ENCODE results near the gene SHPK. TPM values are rescaled to one million over a fixed set of nuclear protein-coding genes. Genes with fewer than 3 reads are reported as not detected.

SHPK gene, protein sequence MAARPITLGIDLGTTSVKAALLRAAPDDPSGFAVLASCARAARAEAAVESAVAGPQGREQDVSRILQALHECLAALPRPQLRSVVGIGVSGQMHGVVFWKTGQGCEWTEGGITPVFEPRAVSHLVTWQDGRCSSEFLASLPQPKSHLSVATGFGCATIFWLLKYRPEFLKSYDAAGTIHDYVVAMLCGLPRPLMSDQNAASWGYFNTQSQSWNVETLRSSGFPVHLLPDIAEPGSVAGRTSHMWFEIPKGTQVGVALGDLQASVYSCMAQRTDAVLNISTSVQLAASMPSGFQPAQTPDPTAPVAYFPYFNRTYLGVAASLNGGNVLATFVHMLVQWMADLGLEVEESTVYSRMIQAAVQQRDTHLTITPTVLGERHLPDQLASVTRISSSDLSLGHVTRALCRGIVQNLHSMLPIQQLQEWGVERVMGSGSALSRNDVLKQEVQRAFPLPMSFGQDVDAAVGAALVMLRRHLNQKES
- total RNA-seq (6.8 TPM), polyA plus RNA-seq (4.4 TPM)
- long read RNA-seq, donor 1, result 0 reads
- long read RNA-seq, donor 2, result 0 reads
- long read RNA-seq, donor 3, transcript SHPK-201 (7 exons, 3,838 nt), result major isoform, 5 of 5 reads
- long read RNA-seq, donor 3, partial matches to known transcripts, result 0 of 5 reads
- long read RNA-seq, donor 3, other reads (novel, unspliced or antisense), result 0 of 5 reads
- long read RNA-seq, donor 4, partial matches to known transcripts, result 0 of 2 reads
- long read RNA-seq, donor 4, other reads (novel, unspliced or antisense), result 0 of 2 reads
- long read RNA-seq, donor 5, result 0 reads
- long read RNA-seq, donor 6, partial matches to known transcripts, result 0 of 4 reads
- long read RNA-seq, donor 6, other reads (novel, unspliced or antisense), result 0 of 4 reads
- long read RNA-seq, donor 7, partial matches to known transcripts, result 0 of 1 reads
- long read RNA-seq, donor 7, other reads (novel, unspliced or antisense), result 0 of 1 reads
- long read RNA-seq, donor 8, partial matches to known transcripts, result 0 of 2 reads
- long read RNA-seq, donor 8, other reads (novel, unspliced or antisense), result 0 of 2 reads
- long read RNA-seq, donor 9, partial matches to known transcripts, result 0 of 1 reads
- long read RNA-seq, donor 9, other reads (novel, unspliced or antisense), result 0 of 1 reads
- long read RNA-seq, donor 10, partial matches to known transcripts, result 0 of 2 reads
- long read RNA-seq, donor 10, other reads (novel, unspliced or antisense), result 0 of 2 reads

DNA sequence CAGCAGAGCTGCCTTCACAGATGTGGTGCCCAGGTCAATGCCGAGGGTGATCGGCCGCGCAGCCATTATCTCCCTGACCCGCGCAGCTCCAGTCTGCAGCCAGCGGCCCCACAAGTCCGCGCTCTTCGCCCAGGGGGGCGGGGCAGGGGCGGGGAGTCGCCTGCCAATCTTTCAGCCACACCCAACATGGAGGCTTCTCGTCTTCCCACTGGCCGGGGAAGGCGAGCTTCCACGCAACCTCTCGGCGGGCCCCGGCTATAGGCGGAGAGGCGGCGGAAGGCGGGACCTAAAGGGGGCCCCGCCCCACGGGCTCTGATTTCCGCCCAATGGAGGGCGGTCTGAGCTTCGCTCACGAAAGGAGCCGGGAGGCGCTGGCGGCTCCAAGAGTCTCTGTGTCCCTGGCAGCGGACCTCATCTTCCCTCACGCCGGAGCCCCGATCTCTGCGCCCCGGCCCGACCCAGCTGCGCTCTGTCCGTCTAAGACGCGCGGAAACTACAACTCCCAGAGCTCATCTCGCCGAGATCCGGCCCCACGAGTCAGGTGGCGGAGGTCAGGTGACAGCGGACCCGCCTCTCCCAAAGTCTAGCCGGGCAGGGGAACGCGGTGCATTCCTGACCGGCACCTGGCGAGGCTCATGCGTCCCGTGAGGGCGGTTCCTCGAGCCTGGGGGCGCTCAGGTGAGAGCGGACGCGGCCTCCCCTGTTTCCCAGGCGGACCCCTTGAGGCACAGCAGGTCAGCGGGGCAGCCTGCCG lies at the start of gene SHPK, which contains the start of gene CTNS:
TSS of gene SHPK (minus strand) at position 97 of the 754 bp plus-strand sequence. CDS start at position 66, 31 bp downstream.
TSS of gene CTNS (plus strand) at position 607 of the 754 bp plus-strand sequence. CDS start 3,447 bp downstream, outside the sequence.
- Histone ChIP-seq H3K27me3 (ENCODE audit: control insufficient read depth in 2 of 2, insufficient read depth in 1 of 2, low read length in 1 of 2) (no peaks in the 10 kb centered on the region), H3K9me3 (ENCODE audit: control insufficient read depth in 2 of 2, insufficient read depth in 1 of 2, low read length in 1 of 2) (no peaks in the 10 kb centered on the region), H3K27ac (ENCODE audit: low read depth in 1 of 2, low read length in 1 of 2) (peak within 1 kb of the TSS; percentile 100), H3K4me1 (ENCODE audit: control insufficient read depth in 2 of 2, insufficient read depth in 2 of 2, low read length in 2 of 2) (peaks cover 0 to 8% of the 10 kb centered on the region in 2 donors), H3K36me3 (ENCODE audit: control insufficient read depth in 2 of 2, insufficient read depth in 2 of 2, low read length in 1 of 2) (peaks cover 0 to 12% of the 10 kb centered on the region in 2 donors), H3K4me3 (ENCODE audit: low read length in 2 of 2) (peak within 1 kb of the TSS; percentile 78 to 94)
- peak; percentile 78 to 97 (median 89) for DNase-seq (ENCODE audit: low read depth in 6 of 9, low spot score in 9 of 9)
- under 1% methylated on average over 68 of the region's 68 CpGs for WGBS

DNA sequence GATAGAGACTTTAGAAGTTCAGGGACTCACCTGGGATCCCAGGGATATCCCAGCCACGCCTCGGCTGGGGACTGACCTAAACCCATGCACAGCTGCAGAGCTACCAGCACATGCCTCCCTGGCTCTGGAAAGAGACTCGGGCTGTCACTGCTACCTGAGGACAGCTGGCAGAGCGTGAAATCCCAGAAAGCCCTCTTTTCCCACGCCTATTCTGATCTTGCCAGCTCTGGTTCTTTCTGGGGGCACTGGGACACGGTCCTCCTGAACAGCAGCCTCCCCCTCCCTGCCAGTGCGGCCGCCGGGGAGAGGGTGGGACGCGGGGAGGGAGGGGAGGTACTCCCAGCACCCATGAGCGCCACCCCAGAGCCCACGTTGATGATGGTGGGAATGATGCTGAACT lies 49.1 kb upstream of the SHPK start:
- Histone ChIP-seq H3K4me1 (ENCODE audit: control insufficient read depth in 2 of 2, insufficient read depth in 2 of 2, low read length in 2 of 2) (peaks cover 0 to 67% of the 10 kb centered on the region in 2 donors), H3K27me3 (ENCODE audit: control insufficient read depth in 2 of 2, insufficient read depth in 1 of 2, low read length in 1 of 2) (no peaks in the 10 kb centered on the region), H3K27ac (ENCODE audit: low read depth in 1 of 2, low read length in 1 of 2) (peak overlapping the region in 1 of 2 donors; percentile 84), H3K36me3 (ENCODE audit: control insufficient read depth in 2 of 2, insufficient read depth in 2 of 2, low read length in 1 of 2) (peaks cover 25 to 64% of the 10 kb centered on the region in 2 donors), H3K9me3 (ENCODE audit: control insufficient read depth in 2 of 2, insufficient read depth in 1 of 2, low read length in 1 of 2) (peaks cover 0 to 5% of the 10 kb centered on the region in 2 donors), H3K4me3 (ENCODE audit: low read length in 2 of 2) (peak overlapping the region in 1 of 2 donors; percentile 46)
- WGBS, result 76% methylated on average over 13 of the region's 13 CpGs
- DNase-seq (ENCODE audit: low read depth in 6 of 9, low spot score in 9 of 9), result peak in 1 of 9 donors; percentile 60

DNA sequence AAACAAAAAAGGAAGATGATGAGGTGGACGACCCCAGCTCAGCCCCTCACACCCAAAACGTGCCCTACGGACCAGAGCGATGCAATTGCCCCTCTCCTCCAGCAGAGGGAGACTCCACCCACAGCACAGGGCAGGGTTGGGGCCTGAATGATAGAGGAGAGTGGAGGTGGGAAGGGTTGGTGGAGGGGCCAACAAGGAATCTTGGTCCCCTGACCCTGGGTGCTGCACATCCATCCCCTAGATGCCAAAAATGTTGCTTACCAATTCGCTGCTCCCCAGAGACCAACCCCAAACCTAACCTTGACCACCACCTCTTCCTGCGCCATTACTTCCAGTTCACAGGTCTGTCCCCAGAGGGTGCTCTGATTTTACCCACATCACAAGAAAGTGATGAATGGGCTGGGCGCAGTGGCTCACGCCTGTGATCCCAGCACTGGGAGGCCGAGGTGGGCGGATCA lies 47.0 kb upstream of the SHPK start:
- peaks cover 25 to 62% of the 10 kb centered on the region in 2 donors for H3K36me3 ChIP-seq (ENCODE audit: control insufficient read depth in 2 of 2, insufficient read depth in 2 of 2, low read length in 1 of 2)
- H3K4me3 ChIP-seq (ENCODE audit: low read length in 2 of 2), result peak overlapping the region in 1 of 2 donors; percentile 46
- H3K4me1 ChIP-seq (ENCODE audit: control insufficient read depth in 2 of 2, insufficient read depth in 2 of 2, low read length in 2 of 2), result peaks cover 0 to 64% of the 10 kb centered on the region in 2 donors
- WGBS, result 40% methylated on average over 10 of the region's 10 CpGs
- H3K9me3 ChIP-seq (ENCODE audit: control insufficient read depth in 2 of 2, insufficient read depth in 1 of 2, low read length in 1 of 2), result no peaks in the 10 kb centered on the region
- H3K27ac ChIP-seq (ENCODE audit: low read depth in 1 of 2, low read length in 1 of 2), result no peak overlapping the region
- no peaks in the 10 kb centered on the region for H3K27me3 ChIP-seq (ENCODE audit: control insufficient read depth in 2 of 2, insufficient read depth in 1 of 2, low read length in 1 of 2)
- peak in 3 of 9 donors; percentile 48 to 79 (median 74) for DNase-seq (ENCODE audit: low read depth in 6 of 9, low spot score in 9 of 9)

DNA sequence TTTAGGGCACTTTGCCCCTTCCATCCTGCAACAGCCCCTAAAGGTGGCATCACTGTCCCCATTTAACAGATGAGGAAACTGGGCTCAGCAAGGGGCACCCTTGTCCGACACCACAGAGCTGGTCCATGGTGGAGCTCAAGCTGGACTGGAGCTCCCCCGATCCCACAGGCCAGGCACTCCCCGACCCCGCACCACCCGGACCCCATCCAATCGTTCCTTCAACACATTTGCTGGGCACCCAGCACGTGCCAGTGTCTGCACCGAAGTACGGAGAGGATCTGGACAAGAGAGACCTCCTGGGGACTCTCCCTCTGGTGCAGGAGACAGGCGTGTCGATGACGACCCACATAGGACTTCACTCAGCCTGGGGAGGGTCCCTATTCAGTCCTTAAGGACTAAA lies 46.0 kb upstream of the SHPK start:
- no peak for DNase-seq (ENCODE audit: low read depth in 6 of 9, low spot score in 9 of 9)
- WGBS, result 96% methylated on average over 12 of the region's 12 CpGs
- Histone ChIP-seq H3K4me1 (ENCODE audit: control insufficient read depth in 2 of 2, insufficient read depth in 2 of 2, low read length in 2 of 2) (peaks cover 0 to 72% of the 10 kb centered on the region in 2 donors), H3K9me3 (ENCODE audit: control insufficient read depth in 2 of 2, insufficient read depth in 1 of 2, low read length in 1 of 2) (no peaks in the 10 kb centered on the region), H3K27me3 (ENCODE audit: control insufficient read depth in 2 of 2, insufficient read depth in 1 of 2, low read length in 1 of 2) (no peaks in the 10 kb centered on the region), H3K36me3 (ENCODE audit: control insufficient read depth in 2 of 2, insufficient read depth in 2 of 2, low read length in 1 of 2) (peaks cover 31 to 71% of the 10 kb centered on the region in 2 donors), H3K27ac (ENCODE audit: low read depth in 1 of 2, low read length in 1 of 2) (peak overlapping the region in 1 of 2 donors; percentile 28), H3K4me3 (ENCODE audit: low read length in 2 of 2) (peak overlapping the region in 1 of 2 donors; percentile 46)

DNA sequence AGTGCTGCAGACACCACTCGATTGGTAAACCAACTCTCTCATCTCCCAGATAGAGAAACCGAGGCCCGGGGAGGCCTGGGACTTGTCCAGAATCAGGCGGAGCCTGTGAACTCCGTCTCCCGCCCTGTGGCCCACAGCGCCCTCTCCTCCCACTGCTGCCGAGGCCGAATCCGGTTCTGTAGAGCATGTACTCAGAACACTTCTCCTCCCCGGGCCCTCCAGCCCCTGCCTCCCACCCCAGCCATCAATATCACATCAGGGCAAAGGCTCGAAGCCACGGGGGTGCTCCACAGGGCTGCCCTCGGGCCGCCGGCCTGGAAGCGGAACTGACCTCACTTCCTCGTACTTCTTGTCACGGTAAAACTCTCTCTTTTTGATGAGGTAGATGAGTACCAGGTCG lies 45.5 kb upstream of the SHPK start:
- peak overlapping the region in 1 of 2 donors; percentile 28 for H3K27ac ChIP-seq (ENCODE audit: low read depth in 1 of 2, low read length in 1 of 2)
- DNase-seq (ENCODE audit: low read depth in 6 of 9, low spot score in 9 of 9), result no peak
- H3K4me1 ChIP-seq (ENCODE audit: control insufficient read depth in 2 of 2, insufficient read depth in 2 of 2, low read length in 2 of 2), result peaks cover 0 to 77% of the 10 kb centered on the region in 2 donors
- no peaks in the 10 kb centered on the region for H3K9me3 ChIP-seq (ENCODE audit: control insufficient read depth in 2 of 2, insufficient read depth in 1 of 2, low read length in 1 of 2)
- H3K27me3 ChIP-seq (ENCODE audit: control insufficient read depth in 2 of 2, insufficient read depth in 1 of 2, low read length in 1 of 2), result no peaks in the 10 kb centered on the region
- 90% methylated on average over 20 of the region's 20 CpGs for WGBS
- peak overlapping the region in 1 of 2 donors; percentile 46 for H3K4me3 ChIP-seq (ENCODE audit: low read length in 2 of 2)
- H3K36me3 ChIP-seq (ENCODE audit: control insufficient read depth in 2 of 2, insufficient read depth in 2 of 2, low read length in 1 of 2), result peaks cover 31 to 73% of the 10 kb centered on the region in 2 donors

DNA sequence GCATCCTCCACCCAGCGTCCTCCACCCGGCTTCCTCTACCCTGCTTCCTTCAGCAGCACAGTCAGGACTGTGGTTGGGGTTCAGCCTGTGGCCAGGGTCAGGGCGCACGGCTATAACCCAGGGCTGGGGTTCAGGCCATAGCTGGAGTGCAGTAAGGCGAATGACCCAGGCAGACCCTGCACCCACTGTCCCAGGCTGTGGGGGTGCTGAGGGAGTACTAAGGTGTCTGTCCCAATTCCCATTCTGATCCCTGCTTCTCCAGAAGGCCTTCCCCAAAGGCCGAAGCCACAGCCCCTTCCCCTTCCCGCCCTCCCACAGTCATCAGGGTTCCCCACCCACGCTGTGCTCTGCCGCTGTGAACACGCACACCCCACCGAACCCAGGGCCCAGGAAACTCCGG lies 45.0 kb upstream of the SHPK start:
- WGBS, result 90% methylated on average over 12 of the region's 12 CpGs
- Histone ChIP-seq H3K4me3 (ENCODE audit: low read length in 2 of 2) (no peak overlapping the region), H3K27me3 (ENCODE audit: control insufficient read depth in 2 of 2, insufficient read depth in 1 of 2, low read length in 1 of 2) (no peaks in the 10 kb centered on the region), H3K4me1 (ENCODE audit: control insufficient read depth in 2 of 2, insufficient read depth in 2 of 2, low read length in 2 of 2) (peaks cover 0 to 82% of the 10 kb centered on the region in 2 donors), H3K27ac (ENCODE audit: low read depth in 1 of 2, low read length in 1 of 2) (peak overlapping the region in 1 of 2 donors; percentile 67), H3K36me3 (ENCODE audit: control insufficient read depth in 2 of 2, insufficient read depth in 2 of 2, low read length in 1 of 2) (peaks cover 31 to 78% of the 10 kb centered on the region in 2 donors), H3K9me3 (ENCODE audit: control insufficient read depth in 2 of 2, insufficient read depth in 1 of 2, low read length in 1 of 2) (no peaks in the 10 kb centered on the region)
- DNase-seq (ENCODE audit: low read depth in 6 of 9, low spot score in 9 of 9), result no peak

DNA sequence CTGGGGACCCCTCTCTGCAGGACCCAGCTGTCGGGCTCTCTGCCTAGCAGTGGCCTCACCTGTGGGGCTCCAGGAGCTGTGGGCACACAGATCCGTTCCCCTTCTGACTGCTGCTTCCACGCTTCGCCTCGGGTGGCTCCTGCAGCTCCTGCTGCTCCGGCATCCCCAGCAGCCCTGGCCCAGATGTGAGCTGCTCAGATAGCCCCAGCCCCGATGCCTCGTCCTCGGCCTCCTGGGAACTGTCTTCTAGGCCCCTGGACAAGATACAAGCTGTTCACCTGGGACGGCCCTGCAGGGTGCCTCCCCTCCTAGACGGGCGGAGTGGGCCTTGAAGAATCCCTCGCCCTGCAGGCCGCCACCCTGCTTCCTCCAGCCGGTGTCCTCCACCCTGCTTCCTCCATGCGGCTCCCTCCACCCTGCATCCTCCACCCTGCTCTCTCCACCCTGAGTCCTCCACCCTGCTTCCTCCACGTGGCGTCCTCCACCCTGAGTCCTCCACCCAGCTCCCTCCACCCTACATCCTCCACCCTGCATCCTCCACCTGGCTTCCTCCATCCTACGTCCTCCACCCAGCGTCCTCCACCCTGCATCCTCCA lies 43.6 kb upstream of the SHPK start:
- Histone ChIP-seq H3K36me3 (ENCODE audit: control insufficient read depth in 2 of 2, insufficient read depth in 2 of 2, low read length in 1 of 2) (peaks cover 26 to 84% of the 10 kb centered on the region in 2 donors), H3K27ac (ENCODE audit: low read depth in 1 of 2, low read length in 1 of 2) (peak overlapping the region in 1 of 2 donors; percentile 64)

More for the DNA sequence above, 43.6 kb upstream of the SHPK start:
- no peaks in the 10 kb centered on the region for H3K27me3 ChIP-seq (ENCODE audit: control insufficient read depth in 2 of 2, insufficient read depth in 1 of 2, low read length in 1 of 2)
- H3K4me1 ChIP-seq (ENCODE audit: control insufficient read depth in 2 of 2, insufficient read depth in 2 of 2, low read length in 2 of 2), result peaks cover 0 to 78% of the 10 kb centered on the region in 2 donors
- no peak overlapping the region for H3K4me3 ChIP-seq (ENCODE audit: low read length in 2 of 2)
- WGBS, result 87% methylated on average over 20 of the region's 20 CpGs
- H3K9me3 ChIP-seq (ENCODE audit: control insufficient read depth in 2 of 2, insufficient read depth in 1 of 2, low read length in 1 of 2), result no peaks in the 10 kb centered on the region
- DNase-seq (ENCODE audit: low read depth in 6 of 9, low spot score in 9 of 9), result no peak
